Testis (tissue), 2 donors: ENCODE measurements around the gene CHRD.

Experiments used
- POLR2A ChIP-seq: fragments of 450-650 bp; IDR thresholded peaks from one replicate; pipeline ENCODE4 v1.6.1; 2017; ENCODE audit warnings: antibody characterized with exemption, mild to moderate bottlenecking, moderate library complexity
- TF ChIP-seq, protein P1 (sequence below), 3 experiments: fragments of 450-650 bp in 2 of 3; fragments of 200-600 bp in 1 of 3; sonication (generic) in 1 of 3; IDR thresholded peaks; one replicate each; pipeline ENCODE4 v1.5.1; 2016 to 2019; ENCODE audit warnings: antibody characterized with exemption in 3 of 3, mild to moderate bottlenecking in 2 of 3, moderate library complexity in 1 of 3

GRCh38 chr3:184355261-184356040 is 24.4 kb upstream of the CHRD start:
- TF ChIP-seq, protein P1, sequence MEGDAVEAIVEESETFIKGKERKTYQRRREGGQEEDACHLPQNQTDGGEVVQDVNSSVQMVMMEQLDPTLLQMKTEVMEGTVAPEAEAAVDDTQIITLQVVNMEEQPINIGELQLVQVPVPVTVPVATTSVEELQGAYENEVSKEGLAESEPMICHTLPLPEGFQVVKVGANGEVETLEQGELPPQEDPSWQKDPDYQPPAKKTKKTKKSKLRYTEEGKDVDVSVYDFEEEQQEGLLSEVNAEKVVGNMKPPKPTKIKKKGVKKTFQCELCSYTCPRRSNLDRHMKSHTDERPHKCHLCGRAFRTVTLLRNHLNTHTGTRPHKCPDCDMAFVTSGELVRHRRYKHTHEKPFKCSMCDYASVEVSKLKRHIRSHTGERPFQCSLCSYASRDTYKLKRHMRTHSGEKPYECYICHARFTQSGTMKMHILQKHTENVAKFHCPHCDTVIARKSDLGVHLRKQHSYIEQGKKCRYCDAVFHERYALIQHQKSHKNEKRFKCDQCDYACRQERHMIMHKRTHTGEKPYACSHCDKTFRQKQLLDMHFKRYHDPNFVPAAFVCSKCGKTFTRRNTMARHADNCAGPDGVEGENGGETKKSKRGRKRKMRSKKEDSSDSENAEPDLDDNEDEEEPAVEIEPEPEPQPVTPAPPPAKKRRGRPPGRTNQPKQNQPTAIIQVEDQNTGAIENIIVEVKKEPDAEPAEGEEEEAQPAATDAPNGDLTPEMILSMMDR (IDR thresholded peaks at IDR 0.05) = no peak
- no peak for TF ChIP-seq POLR2A
